Activated CD4-positive, alpha-beta T cell treated with anti-CD3 and anti-CD28 coated beads, Interleukin-2, Interleukin-4, amounts not matched to agents 100 ng/mL and 50 ng/mL, durations not matched to agents 16 hours and 8 hours (primary cell): Measurements from ENCODE around the gene TNFRSF4.

Source experiments
- DNase-seq: peaks from one replicate; pipeline ENCODE4 v3.0.0-alpha.2; 2020; ENCODE audit warnings: low spot score

The TNFRSF4 gene

GRCh38 chr1:1169429-1170214 is 44.3 kb downstream of the TNFRSF4 start:
- DNase-seq: no peak

DNA sequence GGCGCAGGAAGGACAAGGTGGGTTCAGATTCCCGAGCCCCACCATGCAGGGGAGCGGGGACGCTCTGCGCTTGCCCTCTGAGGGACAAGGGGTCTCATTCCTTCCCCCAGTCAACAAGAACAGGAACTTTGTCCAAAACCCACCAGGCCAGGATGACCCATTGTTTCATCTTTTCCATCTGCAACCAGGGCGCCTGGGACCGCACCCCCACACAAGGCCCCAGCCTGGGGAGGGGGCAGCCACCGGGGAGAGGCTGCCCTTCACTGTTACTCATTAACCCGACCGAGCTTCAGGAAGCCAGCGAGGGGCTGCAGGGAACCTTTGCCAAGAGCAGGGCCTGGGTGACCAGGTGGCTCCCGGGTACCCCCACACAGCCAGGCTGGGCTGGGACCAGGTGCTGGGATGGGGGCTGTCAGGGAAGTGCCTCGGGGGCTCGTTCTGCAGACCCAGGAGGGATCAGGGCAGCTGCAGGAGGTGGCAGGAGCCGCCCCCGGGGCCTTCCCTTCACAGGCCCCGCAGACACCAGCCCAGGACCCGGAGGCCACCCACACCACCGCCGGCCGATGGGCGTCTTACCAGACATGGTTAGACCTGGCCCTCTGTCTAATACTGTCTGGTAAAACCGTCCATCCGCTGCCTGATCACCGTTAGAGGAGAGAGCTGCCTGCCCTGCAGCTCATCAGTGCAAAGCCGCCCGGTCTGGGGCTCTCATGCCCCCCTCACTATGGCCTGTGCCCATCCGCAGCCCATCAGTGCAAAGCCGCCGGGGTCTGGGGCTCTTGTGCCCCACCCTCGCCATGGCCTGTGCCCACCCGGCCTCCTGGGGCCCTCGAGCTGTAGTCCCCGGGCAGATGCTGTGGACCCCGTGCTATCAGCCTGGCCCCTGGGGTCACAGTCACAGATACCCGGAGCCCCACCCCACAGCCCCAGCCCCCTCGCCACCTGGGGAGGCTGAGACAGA is 45.2 kb downstream of the TNFRSF4 start:
- no peak for DNase-seq

DNA sequence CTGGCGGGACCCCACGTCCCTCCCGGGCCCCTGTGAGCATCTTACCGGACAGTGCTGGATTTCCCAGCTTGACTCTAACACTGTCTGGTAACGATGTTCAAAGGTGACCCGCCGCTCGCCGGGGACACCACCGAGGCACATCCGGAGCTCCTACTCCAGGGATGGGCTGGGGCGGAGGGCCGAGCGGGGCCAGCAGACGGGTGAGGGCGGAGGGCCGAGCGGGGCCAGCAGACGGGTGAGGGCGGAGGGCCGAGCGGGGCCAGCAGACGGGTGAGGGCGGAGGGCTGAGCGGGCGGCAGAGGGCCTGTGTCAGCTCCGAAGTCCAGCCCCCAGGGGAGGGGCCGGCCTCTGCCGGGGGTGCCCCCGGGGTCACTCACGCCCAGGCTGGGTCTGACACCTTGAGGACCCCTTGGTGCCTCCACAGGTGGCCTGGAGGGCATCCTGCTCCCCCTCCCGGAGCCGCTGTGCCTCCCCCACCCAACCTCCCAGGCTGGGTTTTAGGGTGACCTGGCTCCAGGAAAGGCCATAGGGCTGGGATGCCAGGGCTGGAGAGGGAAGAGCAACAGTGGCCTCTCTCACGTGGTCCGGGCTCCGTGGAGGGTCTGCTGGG is 46.0 kb downstream of the TNFRSF4 start:
- no peak for DNase-seq

GRCh38 chr1:1167398-1167821 is 46.5 kb downstream of the TNFRSF4 start:
- no peak for DNase-seq

GRCh38 chr1:1166642-1167397 is 47.1 kb downstream of the TNFRSF4 start:
- DNase-seq: no peak

- DNase-seq: no peak
These were observed 48.0 kb downstream of the TNFRSF4 start for GRCh38 chr1:1165900-1166421.

GRCh38 chr1:1165485-1165884 is 48.5 kb downstream of the TNFRSF4 start:
- DNase-seq: no peak

DNA sequence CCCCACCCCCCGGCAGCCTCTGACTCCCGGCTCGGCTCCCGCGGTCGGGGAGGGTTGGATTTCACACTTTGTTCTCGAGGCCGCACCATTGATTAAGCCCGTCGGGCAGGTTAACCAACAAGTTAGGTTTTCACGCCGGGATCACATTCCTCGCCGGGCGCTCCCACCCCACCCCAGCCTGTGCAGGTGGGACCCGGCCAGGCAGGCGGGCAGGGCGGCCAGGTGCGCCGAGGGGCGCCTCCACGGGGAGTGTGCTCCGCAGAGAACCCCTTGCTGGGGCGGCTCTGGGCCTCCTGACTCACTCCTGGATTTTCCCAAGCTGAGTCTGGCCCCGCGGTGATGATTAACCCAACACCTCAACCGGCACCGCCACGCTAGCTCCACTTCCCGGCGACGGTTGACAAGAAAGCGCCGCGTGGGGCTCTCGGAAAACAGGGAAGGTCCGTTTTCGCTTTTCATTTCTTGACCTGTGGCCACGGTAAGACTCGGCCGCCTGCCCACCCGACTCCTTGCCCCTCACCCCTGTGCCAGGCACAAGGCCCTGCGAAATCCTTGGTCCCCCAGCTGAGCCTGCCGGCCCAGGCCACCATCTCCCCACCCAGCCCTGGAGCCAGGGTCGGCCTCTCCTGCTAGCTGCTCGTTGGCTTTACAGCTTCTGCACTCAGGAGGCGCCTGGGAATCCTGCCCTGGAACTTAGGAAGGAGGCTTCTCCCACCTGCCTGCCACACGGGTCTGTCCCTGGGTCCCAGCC is 49.1 kb downstream of the TNFRSF4 start:
- DNase-seq: no peak

DNA sequence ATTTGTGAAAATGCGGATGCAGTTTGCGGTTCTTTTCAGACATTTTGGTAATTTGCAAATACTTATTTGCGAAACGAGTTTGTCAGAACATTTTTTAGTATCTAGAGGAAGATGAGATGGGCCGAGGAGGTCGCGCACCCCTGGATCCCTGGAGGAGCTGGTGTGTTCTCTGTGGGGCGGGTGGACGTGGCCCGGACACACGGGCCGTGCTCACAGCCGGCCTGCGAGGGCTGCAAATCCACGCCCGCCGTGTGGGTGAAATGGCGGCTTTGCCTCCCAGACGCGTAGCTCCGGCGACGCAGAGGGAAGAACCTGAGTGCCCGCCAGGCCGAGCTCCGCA is 49.6 kb downstream of the TNFRSF4 start:
- no peak for DNase-seq

- no peak for DNase-seq
These were observed 50.3 kb downstream of the TNFRSF4 start for GRCh38 chr1:1163538-1164070.

GRCh38 chr1:1162597-1163537 is 51.1 kb downstream of the TNFRSF4 start:
- no peak for DNase-seq

DNA sequence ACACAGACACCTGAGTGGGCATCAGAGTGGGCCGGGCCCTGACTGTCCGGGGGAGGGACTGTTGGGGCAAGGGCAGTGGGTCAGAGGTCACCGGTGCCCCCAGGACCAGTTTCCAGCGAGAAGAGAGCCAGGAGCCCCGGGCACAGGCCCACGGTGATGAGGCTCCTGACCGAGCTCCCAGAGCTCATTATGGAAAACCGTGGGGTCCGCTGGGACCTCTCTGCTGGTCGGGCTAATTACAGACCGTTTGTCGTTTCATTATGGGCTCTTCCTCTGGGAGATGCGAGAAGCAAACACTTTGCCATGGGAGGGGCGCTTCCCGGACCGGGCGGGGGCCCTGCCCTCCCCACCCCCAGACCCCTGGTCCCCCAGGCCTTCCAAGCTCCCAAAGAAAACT is 52.3 kb downstream of the TNFRSF4 start:
- DNase-seq: no peak
